ENCODE data around the gene OR10P1.

- no peak for TF ChIP-seq CTCF (conservative IDR thresholded peaks at IDR 0.05; ENCODE audit: low read length)
- TF ChIP-seq EZH2phosphoT487 (IDR thresholded peaks at IDR 0.05; ENCODE audit: borderline replicate concordance, low read depth, low read length) = no peak
These were observed 15.7 kb downstream of the OR10P1 start for GRCh38 chr12:55652352-55652751.

Data from OCI-LY7 (cell line).